SKM-1 treated with dmso at 0.1 percent for 144 hours (cell line): Measurements from ENCODE around the gene SELENON.
A peak's percentile ranks its signal among the peaks of the same experiment; 100 is the strongest.
"Not testable (repeated sequence)": the region's sequence is repeated elsewhere in the genome, so short reads cannot be mapped to it uniquely, and the experiment has no call there.

Experiments used
- DNase-seq: peaks from one replicate; lab custom pipeline; 2025; ENCODE audit not compliant: unreplicated experiment; lab: John Stamatoyannopoulos, UW

SELENON gene

GRCh38 chr1:25825605-25826004 is 25.6 kb downstream of the SELENON start:
- DNase-seq: no peak

- no peak for DNase-seq
Measured at GRCh38 chr1:25826571-25826970, 26.6 kb downstream of the SELENON start.

- no peak for DNase-seq
Measured at GRCh38 chr1:25828491-25828890, 28.5 kb downstream of the SELENON start.

GRCh38 chr1:25829046-25829445 is 29.1 kb downstream of the SELENON start:
- DNase-seq: no peak

- DNase-seq: peak; percentile 38
Measured at GRCh38 chr1:25831569-25832196, 31.7 kb downstream of the SELENON start.

GRCh38 chr1:25832336-25833037 is 32.5 kb downstream of the SELENON start:
- DNase-seq: no peak

- no peak for DNase-seq
Measured at GRCh38 chr1:25833158-25833557, 33.2 kb downstream of the SELENON start.

- DNase-seq: no peak
Measured at GRCh38 chr1:25834894-25835293, 34.9 kb downstream of the SELENON start.

- DNase-seq: no peak
Measured at GRCh38 chr1:25836695-25837094, 36.7 kb downstream of the SELENON start.

- DNase-seq: no peak
Measured at GRCh38 chr1:25837262-25837875, 37.4 kb downstream of the SELENON start.

- DNase-seq: not testable (repeated sequence)
Measured at GRCh38 chr1:25839808-25840207, 39.8 kb downstream of the SELENON start.

GRCh38 chr1:25843483-25843882 is 43.5 kb downstream of the SELENON start:
- no peak for DNase-seq

GRCh38 chr1:25844536-25845337 is 44.7 kb downstream of the SELENON start:
- no peak for DNase-seq

- no peak for DNase-seq
Measured at GRCh38 chr1:25845664-25846063, 45.7 kb downstream of the SELENON start.

GRCh38 chr1:25847929-25848328 is 47.9 kb downstream of the SELENON start:
- no peak for DNase-seq

GRCh38 chr1:25848531-25848930 is 48.5 kb downstream of the SELENON start:
- no peak for DNase-seq

- DNase-seq: no peak
Measured at GRCh38 chr1:25854554-25854953, 54.6 kb downstream of the SELENON start.

GRCh38 chr1:25856856-25857255 is 56.9 kb downstream of the SELENON start:
- DNase-seq: no peak

- DNase-seq: peak; percentile 49
Measured at GRCh38 chr1:25858494-25858893, 58.5 kb downstream of the SELENON start.

- peak; percentile 84 for DNase-seq
Measured at GRCh38 chr1:25858906-25859789, 59.2 kb downstream of the SELENON start, which contains the start of gene AUNIP. AUNIP (minus strand) TSS chr1:25859457; CDS start chr1:25859357, 100 bp downstream.
